ENCODE measurements around the gene PNLIPRP2. TPM values are rescaled to one million over a fixed set of nuclear protein-coding genes. Genes with fewer than 3 reads are reported as not detected.

Gene PNLIPRP2
- polyA plus RNA-seq, 1 experiment = not detected

DNA sequence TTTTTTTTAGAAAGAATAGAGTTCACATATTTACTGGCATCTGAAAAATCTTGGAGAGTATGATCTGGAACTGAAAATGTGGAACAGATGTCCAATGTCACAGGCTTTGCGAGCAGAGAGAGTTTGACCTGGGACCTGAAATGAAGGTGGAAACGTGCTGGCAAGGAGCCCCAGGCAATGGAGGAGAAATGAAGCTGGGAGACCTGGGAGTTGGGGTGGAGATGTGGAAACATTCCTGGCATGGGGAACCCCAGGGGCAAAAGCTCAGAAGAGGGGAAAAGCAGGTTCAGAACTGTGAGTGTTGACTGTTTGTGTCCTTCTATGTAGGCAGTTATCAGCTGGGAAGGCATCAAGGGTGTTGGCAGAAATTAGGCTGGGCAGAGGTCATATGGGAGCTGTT is 7.3 kb upstream of the PNLIPRP2 start:
- TF ChIP-seq, protein P1, sequence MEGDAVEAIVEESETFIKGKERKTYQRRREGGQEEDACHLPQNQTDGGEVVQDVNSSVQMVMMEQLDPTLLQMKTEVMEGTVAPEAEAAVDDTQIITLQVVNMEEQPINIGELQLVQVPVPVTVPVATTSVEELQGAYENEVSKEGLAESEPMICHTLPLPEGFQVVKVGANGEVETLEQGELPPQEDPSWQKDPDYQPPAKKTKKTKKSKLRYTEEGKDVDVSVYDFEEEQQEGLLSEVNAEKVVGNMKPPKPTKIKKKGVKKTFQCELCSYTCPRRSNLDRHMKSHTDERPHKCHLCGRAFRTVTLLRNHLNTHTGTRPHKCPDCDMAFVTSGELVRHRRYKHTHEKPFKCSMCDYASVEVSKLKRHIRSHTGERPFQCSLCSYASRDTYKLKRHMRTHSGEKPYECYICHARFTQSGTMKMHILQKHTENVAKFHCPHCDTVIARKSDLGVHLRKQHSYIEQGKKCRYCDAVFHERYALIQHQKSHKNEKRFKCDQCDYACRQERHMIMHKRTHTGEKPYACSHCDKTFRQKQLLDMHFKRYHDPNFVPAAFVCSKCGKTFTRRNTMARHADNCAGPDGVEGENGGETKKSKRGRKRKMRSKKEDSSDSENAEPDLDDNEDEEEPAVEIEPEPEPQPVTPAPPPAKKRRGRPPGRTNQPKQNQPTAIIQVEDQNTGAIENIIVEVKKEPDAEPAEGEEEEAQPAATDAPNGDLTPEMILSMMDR (IDR thresholded peaks at IDR 0.05; ENCODE audit: low read depth, low read length) = no peak

DNA sequence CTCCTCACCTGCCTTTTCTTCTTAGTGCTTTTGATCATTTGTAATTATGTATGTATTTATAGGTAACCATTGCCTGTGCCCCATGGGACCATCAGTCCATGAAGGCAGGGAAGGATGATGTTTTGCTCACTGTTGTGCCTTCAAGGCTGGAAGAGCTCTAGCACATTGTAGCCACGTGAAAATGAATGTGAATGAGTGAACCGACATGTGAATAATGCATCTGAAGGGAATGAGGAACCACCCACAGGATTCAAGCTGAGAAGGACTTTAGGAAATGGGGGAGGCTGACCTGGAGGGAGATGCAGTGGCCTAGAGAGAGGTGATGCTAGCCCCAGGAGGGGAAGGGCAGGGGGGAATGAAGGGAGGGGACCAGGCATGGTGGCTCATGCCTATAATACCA is 6.0 kb upstream of the PNLIPRP2 start:
- H3K27me3 ChIP-seq (ENCODE audit: control insufficient read depth, insufficient read depth, low read length) = no peaks in the 10 kb centered on the region
- TF ChIP-seq, protein P1 (IDR thresholded peaks at IDR 0.05; ENCODE audit: low read depth, low read length) = no peak
- H3K27ac ChIP-seq (ENCODE audit: low read depth, low read length) = no peak overlapping the region
- H3K9me3 ChIP-seq (ENCODE audit: control insufficient read depth, insufficient read depth, low read length) = peaks cover 6% of the 10 kb centered on the region; the same call in 1 of the 2 replicates
- H3K4me3 ChIP-seq (ENCODE audit: low read depth, low read length) = no peak overlapping the region
- CTCF ChIA-PET = no interaction called here
- POLR2A ChIA-PET = no interaction called here
- no peak for DNase-seq (ENCODE audit: low read depth, low spot score)

More for the DNA sequence above, 7.3 kb upstream of the PNLIPRP2 start:
- H3K9me3 ChIP-seq (ENCODE audit: control insufficient read depth, insufficient read depth, low read length) = peaks cover 11% of the 10 kb centered on the region; the same call in 1 of the 2 replicates
- POLR2A ChIA-PET = no interaction called here
- H3K27ac ChIP-seq (ENCODE audit: low read depth, low read length) = no peak overlapping the region
- peaks cover 5% of the 10 kb centered on the region for H3K27me3 ChIP-seq (ENCODE audit: control insufficient read depth, insufficient read depth, low read length)
- DNase-seq (ENCODE audit: low read depth, low spot score) = no peak
- no peak overlapping the region for H3K4me3 ChIP-seq (ENCODE audit: low read depth, low read length)
- CTCF ChIA-PET = interaction anchor here (0.8 kb wide), 1 partner anchor 69 kb away, joined by 3 read pairs; no protein-coding TSS in a partner anchor

DNA sequence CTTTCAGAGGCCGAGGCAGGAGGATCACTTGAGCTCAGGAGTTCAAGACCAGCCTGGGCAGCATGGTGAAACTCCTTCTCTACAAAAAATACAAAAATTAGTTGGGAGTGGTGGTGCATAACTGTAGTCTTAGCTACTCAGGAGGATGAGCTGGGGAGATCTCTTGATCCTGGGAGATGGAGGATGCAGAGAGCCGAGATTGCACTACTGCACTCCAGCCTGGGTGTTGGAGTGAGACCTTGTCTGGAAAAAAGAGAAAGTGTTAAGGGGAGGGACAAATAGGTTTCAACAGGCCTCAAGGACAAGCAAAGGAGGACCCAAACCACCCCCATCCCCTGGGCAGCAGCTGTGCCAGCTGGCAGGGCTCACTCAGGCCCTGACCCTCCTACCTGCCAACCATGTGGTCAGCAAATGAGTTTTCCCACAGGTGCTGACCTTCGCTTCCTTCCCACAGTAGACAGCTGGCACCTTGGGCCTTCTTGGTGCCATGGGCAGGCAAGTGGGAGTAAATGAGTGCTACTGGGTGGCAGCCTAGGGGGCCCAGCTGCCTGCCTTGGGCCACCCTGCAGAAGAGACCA is 5.5 kb upstream of the PNLIPRP2 start:
- H3K27ac ChIP-seq (ENCODE audit: low read depth, low read length) = no peak overlapping the region
- no peak for DNase-seq (ENCODE audit: low read depth, low spot score)
- H3K9me3 ChIP-seq (ENCODE audit: control insufficient read depth, insufficient read depth, low read length) = peaks cover 1% of the 10 kb centered on the region; the same call in 1 of the 2 replicates
- TF ChIP-seq, protein P1 (IDR thresholded peaks at IDR 0.05; ENCODE audit: low read depth, low read length) = no peak
- H3K27me3 ChIP-seq (ENCODE audit: control insufficient read depth, insufficient read depth, low read length) = no peaks in the 10 kb centered on the region
- CTCF ChIA-PET = interaction anchor here (1.6 kb wide), 1 partner anchor 9 kb away, joined by 3 read pairs; no protein-coding TSS in a partner anchor
- H3K4me3 ChIP-seq (ENCODE audit: low read depth, low read length) = no peak overlapping the region
- POLR2A ChIA-PET = no interaction called here

DNA sequence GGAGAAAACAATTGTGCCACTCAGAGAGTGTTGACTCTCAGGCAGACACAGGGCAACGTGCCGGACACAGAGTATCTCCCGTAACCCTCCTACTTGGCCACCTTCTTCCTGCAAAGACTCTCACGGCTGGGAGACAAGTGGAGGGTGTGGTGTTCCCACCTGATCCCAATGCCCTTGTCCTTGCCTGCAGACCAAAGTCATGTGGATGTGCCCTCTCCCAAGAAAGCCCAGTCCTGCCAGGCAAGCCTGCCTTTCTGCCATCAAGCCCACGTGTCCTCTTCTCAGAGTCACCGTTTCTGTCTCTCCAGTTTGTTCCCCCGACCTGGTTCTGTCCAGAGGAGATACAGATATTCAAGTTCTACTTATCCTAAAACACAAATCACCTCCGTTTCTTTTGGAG is 723 bp downstream of the PNLIPRP2 start:
- Histone ChIP-seq H3K27me3 (ENCODE audit: control insufficient read depth, insufficient read depth, low read length) (peaks cover 3% of the 10 kb centered on the region), H3K9me3 (ENCODE audit: control insufficient read depth, insufficient read depth, low read length) (no peaks in the 10 kb centered on the region), H3K4me3 (ENCODE audit: low read depth, low read length) (no peak overlapping the region), H3K27ac (ENCODE audit: low read depth, low read length) (no peak overlapping the region)
- ChIA-PET CTCF (no interaction called here), POLR2A (no interaction called here)
- TF ChIP-seq, protein P1 (IDR thresholded peaks at IDR 0.05; ENCODE audit: low read depth, low read length) = no peak
- no peak for DNase-seq (ENCODE audit: low read depth, low spot score)

DNA sequence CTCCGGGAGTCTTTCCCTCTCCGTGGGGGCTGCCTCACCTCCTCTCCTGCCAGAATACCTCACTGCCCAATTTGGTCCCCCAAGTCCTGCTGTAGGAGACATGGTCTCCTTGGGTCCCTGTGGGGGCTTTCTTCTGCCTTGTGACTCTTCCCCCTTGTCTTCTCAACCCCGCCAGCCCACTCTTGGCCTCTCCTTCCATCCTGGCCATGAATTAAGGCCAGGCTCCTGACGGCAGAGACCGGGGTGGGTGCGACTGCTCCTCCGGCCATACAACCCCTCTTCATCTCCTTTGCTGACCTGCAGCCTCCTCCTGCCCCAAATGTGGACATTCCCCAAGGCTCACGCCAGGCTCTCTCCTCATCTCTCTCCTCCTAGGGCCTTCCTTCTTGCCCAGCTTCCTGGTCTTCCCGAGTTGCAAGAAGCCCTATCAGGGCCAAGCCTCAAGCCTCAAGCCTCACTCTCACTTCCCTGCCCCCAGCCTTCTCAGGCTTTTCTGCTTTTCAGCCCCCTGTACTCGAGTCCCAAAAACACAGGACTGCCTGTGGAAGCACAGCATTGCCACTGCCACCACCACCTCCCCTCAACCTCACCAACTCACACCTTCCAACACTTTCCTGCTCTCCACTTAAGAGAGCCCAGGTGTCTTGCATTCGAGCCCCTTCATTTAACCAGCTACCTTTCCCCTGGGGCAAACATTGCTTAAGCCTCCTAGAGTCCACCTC is 1.3 kb downstream of the PNLIPRP2 start:
- TF ChIP-seq, protein P1 (IDR thresholded peaks at IDR 0.05; ENCODE audit: low read depth, low read length) = no peak
- POLR2A ChIA-PET = no interaction called here
- H3K27me3 ChIP-seq (ENCODE audit: control insufficient read depth, insufficient read depth, low read length) = peaks cover 3% of the 10 kb centered on the region
- no peak overlapping the region for H3K4me3 ChIP-seq (ENCODE audit: low read depth, low read length)
- no peaks in the 10 kb centered on the region for H3K9me3 ChIP-seq (ENCODE audit: control insufficient read depth, insufficient read depth, low read length)
- CTCF ChIA-PET = no interaction called here
- DNase-seq (ENCODE audit: low read depth, low spot score) = no peak
- H3K27ac ChIP-seq (ENCODE audit: low read depth, low read length) = no peak overlapping the region
